HTERT RPE-1 (cell line): Measurements from ENCODE around the gene ERVK3-1.
"Not testable (repeated sequence)": the region's sequence is repeated elsewhere in the genome, so short reads cannot be mapped to it uniquely, and the experiment has no call there.

Experiments
- in situ Hi-C: fragments of 300-500 bp; cut with MboI; formaldehyde crosslinking; loops from 4 replicates; pipeline ENCODE4 v1.14.3; 2020; ENCODE audit warnings: low sequenced_read_pairs

The ERVK3-1 gene

DNA sequence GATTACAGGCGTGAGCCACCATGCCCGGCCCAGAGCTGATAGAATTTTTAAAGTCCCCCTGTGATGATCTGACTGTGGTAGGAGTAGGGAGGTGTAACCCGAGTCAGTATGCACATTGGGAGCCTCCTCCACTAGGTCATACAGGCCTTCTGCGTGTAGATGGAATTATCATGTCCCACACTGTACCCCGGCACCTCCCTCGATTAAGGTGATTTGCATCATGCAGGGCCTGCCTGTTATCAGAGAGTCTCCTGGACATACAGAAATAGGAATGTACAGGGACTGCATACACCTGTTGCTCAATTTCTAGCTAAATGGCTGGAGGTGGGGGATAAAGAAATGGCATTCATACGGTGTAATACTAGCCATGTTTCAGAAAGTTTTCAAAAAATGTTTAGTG, 922 bp upstream of the ERVK3-1 start:
- in situ Hi-C loops = no loop called here

DNA sequence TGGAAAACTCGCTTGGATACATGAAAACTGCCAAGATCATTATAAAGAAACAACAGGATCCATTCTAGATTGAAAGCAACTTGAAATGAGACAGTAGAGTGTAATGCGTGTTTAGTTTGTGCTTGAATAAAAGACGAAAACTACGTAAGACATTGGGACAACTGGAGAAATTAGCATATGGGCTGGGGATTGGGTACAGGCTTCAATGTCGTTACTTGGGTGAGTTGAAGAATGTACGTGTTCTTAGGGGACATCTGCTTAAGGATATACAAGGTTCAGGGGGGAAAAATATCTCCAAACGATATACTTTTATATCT, 471 bp upstream of the ERVK3-1 start:
- in situ Hi-C loops = no loop called here

DNA sequence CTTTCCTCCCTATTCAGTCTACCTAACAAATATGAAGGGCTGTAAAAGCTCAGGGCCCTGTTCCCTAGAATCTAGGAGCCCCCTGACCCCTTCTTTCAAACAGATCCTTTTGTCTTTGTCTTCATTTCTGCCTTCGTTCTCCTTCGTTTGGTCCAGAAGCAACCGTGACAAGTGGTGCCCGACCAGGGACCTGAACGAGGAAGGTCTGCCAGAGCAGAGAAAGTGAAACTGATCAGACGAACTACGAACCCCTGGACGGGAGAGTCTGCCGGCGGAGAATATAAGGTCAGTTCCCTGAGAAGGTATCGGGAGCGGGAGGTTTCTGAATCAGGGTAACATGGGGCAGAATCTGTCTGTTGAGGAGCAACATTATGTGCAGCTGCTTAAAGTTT, 751 bp downstream of the ERVK3-1 start:
- in situ Hi-C loops = no loop called here

DNA sequence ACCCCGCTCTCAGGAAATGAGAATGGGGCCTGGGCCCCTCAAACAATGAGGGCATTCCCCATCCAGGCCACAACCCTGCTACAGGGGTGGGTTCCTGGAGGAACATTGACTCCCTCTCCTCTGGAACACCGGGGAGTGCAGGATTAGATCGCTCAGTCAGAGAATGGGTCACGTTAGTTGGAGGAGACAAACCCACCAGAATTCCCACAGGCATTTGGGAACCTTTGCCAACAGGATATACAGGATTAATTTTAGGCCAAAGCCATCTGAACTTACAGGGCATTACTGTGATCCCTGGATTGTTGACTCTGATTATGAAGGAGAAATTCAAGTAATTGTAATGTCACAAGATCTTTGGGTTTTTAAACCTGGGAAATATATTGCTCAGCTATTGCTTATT, 2.6 kb downstream of the ERVK3-1 start:
- in situ Hi-C loops = no loop called here

DNA sequence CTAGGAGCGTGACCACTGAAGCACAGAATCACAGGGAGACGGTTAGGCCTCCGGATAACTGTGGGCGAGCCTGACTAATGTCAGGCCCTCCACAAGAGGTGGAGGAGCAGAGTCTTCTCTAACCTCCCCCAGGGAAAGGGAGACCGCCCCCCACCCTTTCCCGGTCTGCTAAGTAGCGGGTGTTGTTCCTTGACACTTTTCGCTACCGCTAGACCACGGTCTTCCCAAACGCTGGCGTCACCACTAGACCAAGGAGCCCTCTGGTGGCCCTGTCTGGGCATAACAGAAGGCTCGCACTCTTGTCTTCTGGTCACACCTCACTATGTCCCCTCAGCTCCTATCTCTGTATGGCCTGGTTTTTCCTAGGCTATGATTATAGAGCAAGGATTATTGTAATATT, 5.5 kb downstream of the ERVK3-1 start:
- in situ Hi-C loops = not testable (repeated sequence)

DNA sequence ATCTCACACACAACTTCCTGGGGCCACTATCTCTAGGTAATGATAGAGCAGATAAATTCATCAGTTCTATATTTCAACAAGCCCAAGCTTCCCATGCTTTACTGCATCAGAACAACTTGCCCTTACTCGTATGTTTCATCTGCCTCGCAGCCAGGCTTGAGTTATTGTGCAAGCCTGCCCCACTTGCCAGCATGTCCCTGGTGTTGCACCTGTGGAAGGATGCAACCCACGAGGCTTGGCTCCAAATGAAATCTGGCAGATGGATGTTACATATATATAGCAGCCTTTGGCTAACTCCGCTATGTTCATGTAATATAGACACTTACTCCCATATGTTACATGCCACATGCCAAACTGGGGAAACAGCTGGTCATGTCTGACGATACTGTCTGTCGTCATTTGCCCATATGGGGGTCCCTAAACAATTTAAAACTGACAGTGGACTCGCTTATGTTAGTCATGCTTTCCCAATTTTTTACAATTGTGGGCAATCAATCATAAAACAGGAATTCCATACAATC, 6.2 kb downstream of the ERVK3-1 start:
- in situ Hi-C loops = no loop called here

DNA sequence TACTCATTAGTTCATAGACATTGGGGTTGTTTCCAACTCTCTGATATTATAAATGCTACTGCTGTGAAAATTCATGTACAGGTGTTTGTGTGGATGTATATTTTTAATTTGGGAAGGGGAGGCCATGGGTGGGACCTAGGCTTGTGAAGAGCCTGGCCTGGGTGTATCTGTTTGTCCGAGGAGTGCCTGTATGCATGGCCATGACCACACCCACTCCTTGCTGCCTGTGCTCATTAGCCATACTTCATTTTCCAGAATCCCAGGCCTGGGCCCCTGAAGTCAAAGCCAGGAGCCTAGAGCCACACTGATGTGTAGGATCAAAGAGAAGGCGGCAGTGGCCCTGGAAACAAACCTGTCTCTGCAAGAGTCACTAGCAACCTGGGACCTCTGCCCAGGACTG, 10.4 kb downstream of the ERVK3-1 start:
- in situ Hi-C loops = no loop called here

DNA sequence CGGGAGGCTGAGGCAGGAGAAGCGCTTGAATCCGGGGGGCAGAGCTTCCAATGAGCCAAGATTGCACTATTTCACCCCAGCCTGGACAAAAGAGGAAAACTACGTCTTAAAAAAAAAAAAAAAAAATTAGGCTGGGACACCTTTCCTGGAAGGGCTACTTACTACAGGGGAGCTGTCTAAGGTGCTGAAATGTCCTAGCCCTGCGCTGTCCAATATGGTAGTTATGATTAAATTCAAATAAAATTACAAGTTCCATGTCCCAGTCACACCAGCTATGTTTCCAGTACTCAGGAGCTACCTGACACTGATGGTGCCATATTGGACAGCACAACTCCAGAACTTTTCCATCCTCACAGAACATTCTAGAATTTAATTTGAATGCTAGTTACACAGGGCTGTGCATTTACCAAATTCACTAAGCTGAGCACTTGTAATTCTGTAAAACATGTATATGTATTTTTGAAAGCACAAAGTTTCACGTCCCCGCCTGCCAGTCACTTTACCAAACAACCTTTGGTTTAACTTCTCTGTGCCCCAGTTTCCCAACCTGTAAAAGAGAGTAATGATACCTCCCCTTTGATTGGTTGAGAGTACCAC, 12.4 kb downstream of the ERVK3-1 start:
- in situ Hi-C loops = no loop called here

DNA sequence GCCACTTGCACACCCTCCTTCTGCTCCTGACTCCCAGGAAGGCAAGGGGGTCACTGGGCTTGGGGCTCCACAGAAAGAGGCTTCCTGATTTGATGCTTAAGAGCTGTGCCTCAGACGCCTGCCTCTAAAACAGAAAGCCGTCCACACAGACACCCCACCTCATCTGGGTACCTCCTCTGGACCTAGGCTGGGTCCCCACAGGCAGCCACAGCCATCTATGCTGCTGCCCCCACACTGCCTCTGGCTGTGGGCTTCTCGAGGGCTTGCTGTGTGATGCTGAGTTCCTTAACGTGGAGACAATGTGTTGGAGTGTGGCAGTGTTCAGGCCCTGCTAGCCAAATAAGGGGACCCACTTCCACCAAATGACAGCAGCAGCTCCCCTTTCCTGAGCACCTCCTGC, 13.1 kb downstream of the ERVK3-1 start:
- in situ Hi-C loops = no loop called here

DNA sequence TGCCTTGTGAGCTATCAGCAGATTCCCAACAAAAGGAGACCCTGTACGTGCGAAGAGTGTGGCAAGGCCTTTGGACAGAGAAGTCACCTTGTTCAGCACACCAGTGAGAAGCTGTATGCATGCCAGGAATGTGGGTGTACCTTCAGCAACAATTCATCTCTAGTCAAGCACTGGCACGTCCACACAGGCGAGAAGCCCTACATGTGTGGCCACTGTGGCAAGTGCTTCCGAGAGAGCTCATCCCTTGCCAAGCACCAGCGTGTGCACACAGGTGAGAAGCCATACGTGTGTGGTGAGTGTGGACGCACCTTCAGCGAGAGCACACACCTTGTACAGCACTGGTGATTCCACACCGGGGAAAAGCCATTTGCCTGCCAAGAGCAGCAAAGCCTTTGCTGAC, 14.1 kb downstream of the ERVK3-1 start:
- in situ Hi-C loops = no loop called here

DNA sequence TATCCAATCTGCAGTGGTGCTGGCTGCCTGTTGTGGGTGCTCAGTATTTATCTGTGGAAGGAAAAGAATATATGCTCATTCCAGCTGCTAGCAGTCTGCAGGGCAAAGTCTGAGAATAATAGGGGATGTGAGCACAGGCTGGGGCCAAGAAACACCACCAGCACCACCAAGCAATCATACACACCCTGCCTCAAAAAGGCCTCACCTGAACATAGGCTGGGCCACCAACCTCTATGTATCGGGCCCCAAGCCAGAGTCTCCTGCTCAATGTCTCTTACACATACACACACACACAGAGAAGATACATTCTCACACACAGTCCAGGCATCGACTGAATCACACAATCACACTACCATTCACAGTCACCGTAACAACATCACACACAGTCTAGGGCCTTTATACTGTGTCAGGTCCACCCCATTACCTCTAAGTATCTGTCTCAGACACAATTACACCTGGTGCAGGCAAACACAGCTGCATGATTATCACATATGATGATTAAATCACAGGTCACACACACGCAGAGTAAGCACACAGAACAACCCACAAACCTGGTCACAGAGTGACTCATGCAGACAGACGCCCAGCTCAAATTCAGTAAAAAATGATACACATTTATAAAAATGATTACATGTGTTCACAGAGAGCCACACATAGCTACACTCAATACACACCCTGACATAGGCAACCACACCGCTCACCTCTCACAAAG, 20.3 kb downstream of the ERVK3-1 start:
- in situ Hi-C loops = no loop called here

DNA sequence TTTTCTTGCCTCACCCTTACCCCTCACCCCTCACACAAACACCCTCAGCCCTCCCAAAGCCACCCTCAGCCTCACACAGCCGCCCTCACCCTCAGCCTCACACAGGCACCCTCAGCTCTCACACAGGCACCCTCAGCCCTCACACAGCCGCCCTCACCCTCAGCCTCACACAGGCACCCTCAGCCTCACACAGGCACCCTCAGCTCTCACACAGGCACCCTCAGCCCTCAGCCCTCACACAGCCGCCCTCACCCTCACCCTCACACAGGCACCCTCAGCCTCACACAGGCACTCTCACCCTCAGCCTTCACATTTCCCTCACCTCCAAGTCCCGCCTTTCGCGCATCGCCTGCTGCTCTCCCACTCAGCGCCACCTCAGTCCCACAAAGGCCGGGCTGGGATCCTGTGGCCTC, 21.3 kb downstream of the ERVK3-1 start:
- in situ Hi-C loops = no loop called here

DNA sequence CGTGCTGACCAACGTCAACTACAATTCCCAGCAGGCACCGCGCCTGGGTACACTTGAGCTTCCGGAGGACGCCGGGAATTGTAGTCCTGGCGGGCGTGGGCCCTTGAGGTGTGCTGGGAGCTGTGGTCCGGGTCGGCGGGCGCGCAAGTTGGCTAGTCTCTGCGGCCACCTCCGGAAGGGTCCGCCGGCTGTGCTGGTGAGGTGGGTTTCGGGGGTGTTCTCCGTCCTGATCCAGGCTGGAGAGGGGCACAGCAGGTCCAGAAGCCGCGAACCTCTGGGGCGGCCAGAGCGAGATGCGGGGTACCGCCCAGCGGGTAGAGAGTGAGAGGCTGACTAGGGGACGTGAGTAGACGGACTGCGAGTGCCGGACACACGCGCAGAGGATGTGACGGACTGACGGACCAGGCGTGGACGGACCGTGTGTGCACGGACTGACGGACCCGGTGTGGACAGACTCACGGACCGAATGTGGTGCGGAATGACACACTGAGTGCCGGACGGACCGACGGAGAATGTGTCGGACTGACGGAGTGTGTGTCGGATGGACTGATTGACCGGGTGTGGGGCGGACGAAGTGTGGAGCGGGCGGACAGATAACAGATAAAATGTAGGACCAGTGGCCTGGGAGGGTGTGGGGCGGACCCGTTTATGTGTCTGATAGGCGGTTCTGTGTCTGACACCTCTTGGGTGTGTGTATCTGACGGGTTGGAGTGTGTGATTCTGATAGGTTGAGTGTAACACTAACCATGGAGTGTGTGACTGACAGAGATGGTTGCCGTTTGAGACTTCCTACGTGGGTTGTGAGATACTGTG, 21.9 kb downstream of the ERVK3-1 start, which contains the start of gene ZSCAN22:
Gene ZSCAN22, plus strand, starts transcription at position 81 of the 813 bp plus-strand sequence. CDS start 7,809 bp downstream, outside the sequence.
- in situ Hi-C loops = no loop called here

DNA sequence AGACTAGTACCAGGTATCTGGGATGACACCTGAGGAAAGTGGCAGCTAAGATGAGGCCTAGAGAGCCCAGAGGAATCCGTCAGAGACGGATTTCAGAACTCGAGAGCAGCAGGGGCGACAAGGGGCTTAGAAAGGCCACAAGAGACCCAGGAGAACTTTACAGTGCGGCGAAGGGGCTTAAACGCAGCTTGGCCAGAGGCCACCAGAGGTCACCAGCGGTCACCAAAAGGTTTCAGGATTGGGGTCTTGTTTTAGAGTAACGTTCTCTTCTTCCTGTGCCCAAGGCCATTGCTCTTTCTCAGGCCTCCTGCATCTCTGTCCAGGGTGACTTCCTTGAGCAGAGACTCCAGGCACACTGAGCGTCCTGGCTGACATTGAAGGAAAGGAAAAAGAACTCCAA, 23.8 kb downstream of the ERVK3-1 start:
- in situ Hi-C loops = no loop called here

DNA sequence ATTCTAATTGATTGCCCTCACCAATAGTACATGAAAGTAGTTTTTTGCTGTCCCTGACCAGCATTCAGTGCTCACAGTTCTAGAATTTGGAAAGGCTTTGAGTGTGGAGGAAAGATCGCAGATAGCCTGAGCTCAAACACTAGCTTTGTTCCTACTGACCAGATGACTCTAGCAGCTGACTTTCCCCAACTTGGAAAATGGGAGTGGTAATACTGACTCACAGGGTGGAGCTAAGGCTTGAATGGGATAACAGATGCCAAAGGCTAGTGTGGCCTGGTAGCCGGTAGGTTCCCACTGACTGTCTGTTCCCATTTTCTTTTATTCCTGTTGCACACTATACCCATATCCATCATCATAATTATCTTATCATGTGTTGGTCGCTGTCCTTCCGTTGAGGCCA, 25.3 kb downstream of the ERVK3-1 start:
- in situ Hi-C loops = no loop called here

DNA sequence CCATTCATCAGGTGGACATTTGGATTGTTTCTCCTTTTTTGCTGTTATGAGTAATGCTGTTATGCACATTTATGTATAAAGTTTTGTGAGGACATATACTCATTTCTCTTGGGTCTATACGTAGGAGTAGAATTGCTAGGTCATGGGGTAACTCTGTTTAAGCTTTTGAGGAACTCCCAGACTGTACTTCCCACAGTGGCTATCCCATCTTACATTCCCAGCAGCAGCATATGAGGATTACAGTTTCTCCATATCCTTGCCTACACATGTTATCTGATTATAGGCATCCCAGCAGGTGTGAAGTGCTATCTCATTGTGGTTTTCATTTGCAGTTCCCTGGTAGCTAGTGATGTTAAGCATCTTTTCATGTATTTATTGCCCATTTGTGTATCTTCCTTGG, 27.5 kb downstream of the ERVK3-1 start:
- in situ Hi-C loops = no loop called here

DNA sequence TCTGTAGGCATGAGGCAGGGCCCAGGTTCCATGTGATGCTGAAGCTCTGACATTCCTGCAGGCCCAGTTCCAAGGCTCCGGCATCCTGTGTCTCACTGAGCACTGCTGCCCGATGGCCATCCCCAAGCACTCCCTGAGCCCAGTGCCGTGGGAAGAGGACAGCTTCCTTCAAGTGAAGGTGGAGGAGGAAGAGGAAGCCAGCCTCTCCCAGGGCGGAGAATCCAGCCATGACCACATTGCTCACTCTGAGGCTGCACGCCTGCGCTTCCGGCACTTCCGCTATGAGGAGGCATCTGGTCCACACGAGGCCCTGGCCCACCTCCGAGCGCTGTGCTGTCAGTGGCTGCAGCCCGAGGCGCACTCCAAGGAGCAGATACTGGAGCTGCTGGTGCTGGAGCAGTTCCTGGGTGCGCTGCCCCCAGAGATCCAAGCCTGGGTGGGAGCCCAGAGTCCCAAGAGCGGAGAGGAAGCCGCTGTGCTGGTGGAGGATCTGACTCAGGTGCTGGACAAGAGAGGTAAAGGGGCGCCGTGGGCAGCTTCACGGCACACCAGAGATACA, 29.6 kb downstream of the ERVK3-1 start:
- in situ Hi-C loops = no loop called here

DNA sequence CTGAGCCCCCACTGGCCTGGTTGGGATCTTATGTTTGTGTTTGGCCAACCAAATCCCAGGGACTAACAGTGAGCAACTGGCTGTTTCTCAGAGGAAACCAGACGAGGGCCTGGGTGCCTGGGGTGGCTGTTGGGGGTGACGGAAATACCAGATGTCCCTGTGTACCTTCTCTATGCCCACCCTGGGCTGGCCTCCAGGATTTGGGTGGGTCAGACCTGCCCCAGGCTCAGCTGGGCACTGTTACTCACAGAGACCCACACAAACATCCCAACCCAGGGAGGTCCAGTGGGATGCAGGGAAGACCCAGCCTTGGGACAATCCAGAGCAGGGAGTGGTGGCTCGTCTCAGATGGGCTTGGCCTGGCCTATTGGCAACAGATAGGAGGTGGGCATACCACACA, 30.5 kb downstream of the ERVK3-1 start:
- in situ Hi-C loops = no loop called here

DNA sequence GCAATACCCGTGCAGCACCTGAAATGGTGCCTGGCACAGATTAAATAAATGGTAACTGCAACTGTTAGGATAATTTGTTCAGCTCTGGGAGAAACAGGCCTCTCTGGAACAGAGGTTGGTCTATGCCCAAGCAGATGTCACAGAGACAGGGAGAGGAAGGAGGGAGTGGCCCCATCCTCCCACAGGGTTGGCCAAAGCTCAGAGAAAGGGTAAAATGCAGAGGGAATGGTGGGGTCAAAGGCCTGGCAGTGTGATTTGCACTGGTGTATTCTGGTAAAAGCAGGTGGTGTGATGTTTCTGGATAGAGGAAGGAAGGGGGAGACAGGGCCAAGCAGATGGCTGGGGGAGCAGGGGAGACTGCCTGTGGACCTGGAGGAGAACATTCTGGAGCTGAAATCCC, 31.0 kb downstream of the ERVK3-1 start:
- in situ Hi-C loops = no loop called here

DNA sequence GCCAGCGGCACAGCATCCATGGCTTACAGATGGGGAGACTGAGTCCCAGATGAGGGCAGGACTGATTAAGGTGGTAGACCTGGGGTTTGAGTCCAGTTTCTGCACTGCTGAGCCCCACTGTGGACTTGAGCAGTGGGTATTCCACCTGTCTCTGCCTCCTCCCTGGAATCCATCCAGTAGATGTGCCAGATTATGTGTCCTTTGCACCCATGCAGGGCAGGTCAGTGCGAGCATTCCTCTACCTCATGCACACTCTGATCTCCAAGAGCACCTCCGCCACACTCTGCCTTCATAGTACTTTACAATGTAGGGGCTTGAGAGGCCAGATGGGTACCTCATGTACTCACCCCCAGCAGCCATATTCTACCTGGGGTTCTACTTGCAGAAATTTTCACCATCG, 31.6 kb downstream of the ERVK3-1 start:
- in situ Hi-C loops = no loop called here

DNA sequence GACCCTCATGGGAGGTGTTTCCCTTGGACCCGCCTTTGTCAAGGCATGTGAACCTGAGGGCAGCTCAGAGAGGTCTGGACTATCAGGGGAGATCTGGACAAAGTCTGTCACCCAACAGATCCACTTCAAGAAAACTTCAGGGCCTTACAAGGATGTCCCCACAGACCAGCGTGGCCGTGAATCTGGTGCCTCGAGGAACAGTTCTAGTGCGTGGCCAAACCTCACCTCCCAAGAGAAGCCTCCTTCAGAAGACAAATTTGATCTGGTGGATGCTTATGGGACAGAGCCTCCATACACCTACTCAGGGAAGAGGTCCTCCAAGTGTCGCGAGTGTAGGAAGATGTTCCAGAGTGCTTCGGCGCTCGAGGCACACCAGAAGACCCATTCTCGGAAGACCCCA, 33.2 kb downstream of the ERVK3-1 start:
- in situ Hi-C loops = no loop called here
